Activated CD4-positive, alpha-beta memory T cell treated with anti-CD3 and anti-CD28 coated beads, Interleukin-2, amount 10 ng/mL, durations not matched to agents 7 days and 5 days (primary cell): ENCODE measurements around the gene PLCB2. TPM values are rescaled to one million over a fixed set of nuclear protein-coding genes. Genes with fewer than 3 reads are reported as not detected.

ENCODE experiments used
- CTCF ChIA-PET: fragments of 350-600 bp; sonication (Branson Sonifier 250); formaldehyde crosslinking; loops from one replicate; lab custom pipeline; 2021; ENCODE audit warnings: antibody characterized with exemption, inconsistent platforms; lab: Charles Lee
- POLR2A ChIA-PET: fragments of 350-600 bp; sonication (Branson Sonifier 250); formaldehyde crosslinking; loops from one replicate; lab custom pipeline; 2021; ENCODE audit warnings: antibody characterized with exemption; lab: Charles Lee
- DNase-seq: peaks from one replicate; pipeline ENCODE4 v3.0.0-alpha.2; 2020
- H3K27ac Mint-ChIP-seq: one replicate; pipeline ENCODE4 v1.8.0; 2021; ENCODE audit warnings: mild to moderate bottlenecking, mixed read lengths
- H3K27me3 Mint-ChIP-seq: one replicate; pipeline ENCODE4 v1.8.0; 2021; ENCODE audit warnings: mixed read lengths
- H3K36me3 Mint-ChIP-seq: one replicate; pipeline ENCODE4 v1.8.0; 2021; ENCODE audit warnings: low read depth, mixed read lengths
- H3K4me1 Mint-ChIP-seq: one replicate; pipeline ENCODE4 v1.8.0; 2021; ENCODE audit warnings: mixed read lengths
- H3K4me3 Mint-ChIP-seq: one replicate; pipeline ENCODE4 v1.8.0; 2021; ENCODE audit warnings: mild to moderate bottlenecking, mixed read lengths
- H3K9me3 Mint-ChIP-seq: one replicate; pipeline ENCODE4 v1.8.0; 2021; ENCODE audit warnings: mixed read lengths
- total RNA-seq, 2 experiments: library from RNA; stranded (reverse); gene quantifications; one replicate each; pipeline ENCODE4 v1.2.3, GENCODE V29; 2021

Gene PLCB2
- total RNA-seq, 2 experiments from 2014 or later = 140 TPM

DNA sequence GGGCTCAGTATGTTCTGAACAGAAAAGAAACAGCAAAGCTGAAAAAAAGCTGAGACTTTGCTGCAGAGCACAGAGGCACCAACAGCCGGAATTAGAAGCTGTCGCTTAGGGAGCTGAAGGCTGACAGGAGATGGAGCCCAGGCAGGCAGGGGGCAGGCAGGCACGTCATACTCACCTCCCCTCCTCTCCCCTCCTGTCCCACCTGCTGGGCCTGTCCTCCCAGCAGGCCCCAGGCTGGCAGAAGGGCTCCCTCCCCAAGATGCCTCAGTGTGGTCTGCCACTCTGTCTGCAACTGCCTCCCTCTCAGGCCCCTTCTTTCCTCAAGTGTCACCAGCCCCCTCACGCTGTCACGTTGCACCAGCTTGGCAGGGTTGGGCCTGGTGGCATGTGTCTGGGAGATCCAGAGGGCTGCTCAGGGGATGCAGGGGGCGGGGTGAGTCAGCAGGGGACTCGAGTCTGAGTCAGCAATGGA lies 21.6 kb downstream of the PLCB2 start:
- Mint-ChIP-seq H3K4me1 (no peaks in the 10 kb centered on the region), H3K27ac (no peak overlapping the region), H3K4me3 (no peak overlapping the region), H3K27me3 (peaks cover 14% of the 10 kb centered on the region), H3K9me3 (no peaks in the 10 kb centered on the region), H3K36me3 (peaks cover 15% of the 10 kb centered on the region)
- CTCF ChIA-PET = interaction anchor here (1.2 to 7.0 kb wide), 3 partner anchors 11 to 52 kb away, joined by 4 to 52 read pairs (median 5); partner anchors contain the start of gene PLCB2
- DNase-seq = no peak
- POLR2A ChIA-PET = interaction anchor here (1.3 to 2.5 kb wide), 3 partner anchors 21 to 52 kb away, joined by 3 to 5 read pairs (median 4); partner anchors contain the start of gene PLCB2

GRCh38 chr15:40285554-40286011 lies 22.2 kb downstream of the PLCB2 start:
- peaks cover 15% of the 10 kb centered on the region for H3K36me3 Mint-ChIP-seq
- no peak overlapping the region for H3K4me3 Mint-ChIP-seq
- no peaks in the 10 kb centered on the region for H3K4me1 Mint-ChIP-seq
- ChIA-PET POLR2A (interaction anchor here (1.3 to 2.5 kb wide), 5 partner anchors 22 to 52 kb away, joined by 3 to 6 read pairs (median 4); partner anchors contain the start of gene PLCB2), CTCF (interaction anchor here (0.7 to 7.0 kb wide), 4 partner anchors 11 to 59 kb away, joined by 3 to 52 read pairs (median 4); partner anchors contain the start of gene PLCB2)
- H3K27me3 Mint-ChIP-seq = peaks cover 20% of the 10 kb centered on the region
- no peak for DNase-seq
- H3K9me3 Mint-ChIP-seq = no peaks in the 10 kb centered on the region
- no peak overlapping the region for H3K27ac Mint-ChIP-seq

GRCh38 chr15:40285151-40285550 lies 22.6 kb downstream of the PLCB2 start:
- CTCF ChIA-PET = interaction anchor here (0.7 to 7.0 kb wide), 4 partner anchors 10 to 59 kb away, joined by 3 to 52 read pairs (median 4); partner anchors contain the start of gene PLCB2
- Mint-ChIP-seq H3K27me3 (peaks cover 24% of the 10 kb centered on the region), H3K27ac (no peak overlapping the region), H3K36me3 (peaks cover 12% of the 10 kb centered on the region), H3K4me3 (no peak overlapping the region), H3K9me3 (no peaks in the 10 kb centered on the region), H3K4me1 (no peaks in the 10 kb centered on the region)
- POLR2A ChIA-PET = interaction anchor here (1.3 to 1.4 kb wide), 4 partner anchors 23 to 53 kb away, joined by 3 to 6 read pairs (median 4); partner anchors contain the start of gene PLCB2
- DNase-seq = no peak

DNA sequence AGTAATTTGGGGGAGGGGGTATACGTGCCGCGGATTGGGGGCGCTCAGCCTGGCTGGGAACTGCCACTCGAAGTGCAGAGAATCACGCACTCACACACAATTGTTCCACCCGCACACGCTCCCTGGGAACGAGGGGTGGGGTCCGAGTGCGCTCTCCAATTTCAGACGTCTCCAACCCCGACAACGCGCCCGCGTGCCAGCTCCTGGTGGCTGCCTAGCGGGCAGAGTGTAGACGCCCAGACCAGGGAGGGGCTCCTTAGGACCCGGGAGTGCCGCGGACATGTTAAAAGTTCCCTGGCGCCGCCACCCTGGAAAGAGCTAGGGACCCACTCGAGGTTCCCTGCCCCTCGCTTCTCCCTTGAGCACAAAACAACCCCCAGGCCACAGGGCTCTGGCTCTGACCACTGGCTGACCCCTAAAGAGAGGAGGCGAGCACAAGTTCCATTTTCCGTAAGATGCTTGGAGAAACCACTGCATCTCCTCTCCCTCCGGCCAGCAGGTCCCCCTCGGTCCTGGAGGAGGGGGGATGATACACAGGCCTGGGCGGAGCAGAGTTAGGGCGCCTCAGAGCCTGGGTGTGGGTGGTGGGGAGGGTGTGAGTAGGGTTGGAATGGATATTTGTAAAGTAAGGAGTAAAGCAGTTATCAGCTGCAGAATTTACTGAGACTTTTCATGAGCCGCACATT lies 24.0 kb downstream of the PLCB2 start:
- no peaks in the 10 kb centered on the region for H3K9me3 Mint-ChIP-seq
- ChIA-PET POLR2A (interaction anchor here (0.6 to 1.5 kb wide), 5 partner anchors 8 to 185 kb away, joined by 3 to 6 read pairs (median 3); partner anchors contain the start of gene PLCB2), CTCF (interaction anchor here (0.7 to 2.2 kb wide), 5 partner anchors 10 to 54 kb away, joined by 4 to 10 read pairs (median 5); partner anchors contain the start of genes INAFM2 and PLCB2)
- peaks cover 4% of the 10 kb centered on the region for H3K36me3 Mint-ChIP-seq
- H3K27ac Mint-ChIP-seq = no peak overlapping the region
- no peak for DNase-seq
- H3K4me3 Mint-ChIP-seq = no peak overlapping the region
- peaks cover 32% of the 10 kb centered on the region for H3K27me3 Mint-ChIP-seq
- H3K4me1 Mint-ChIP-seq = no peaks in the 10 kb centered on the region

- Mint-ChIP-seq H3K4me3 (peak within 1 kb of the TSS; percentile 51), H3K4me1 (no peaks in the 10 kb centered on the region), H3K36me3 (peaks cover 3% of the 10 kb centered on the region), H3K27me3 (peaks cover 40% of the 10 kb centered on the region), H3K27ac (no peak within 1 kb of the TSS), H3K9me3 (no peaks in the 10 kb centered on the region)
- peak; percentile 36 for DNase-seq
- ChIA-PET CTCF (interaction anchor here (0.7 to 2.2 kb wide), 7 partner anchors 9 to 55 kb away, joined by 3 to 10 read pairs (median 5); partner anchors contain the start of genes INAFM2 and PLCB2), POLR2A (interaction anchor here (0.6 to 1.5 kb wide), 6 partner anchors 9 to 184 kb away, joined by 3 to 6 read pairs (median 3); partner anchors contain the start of gene PLCB2)
Measured at GRCh38 chr15:40282869-40283614, 24.7 kb downstream of the PLCB2 start, which contains the start of gene ANKRD63. TSS of gene ANKRD63 (minus strand) at chr15:40283064. CDS start at chr15:40282586, 478 bp downstream.

GRCh38 chr15:40282147-40282868 lies 25.4 kb downstream of the PLCB2 start:
- POLR2A ChIA-PET = interaction anchor here (1.4 to 1.5 kb wide), 2 partner anchors 25 to 26 kb away, joined by 3 to 6 read pairs; partner anchors contain the start of gene PLCB2
- peaks cover 3% of the 10 kb centered on the region for H3K36me3 Mint-ChIP-seq
- no peaks in the 10 kb centered on the region for H3K9me3 Mint-ChIP-seq
- CTCF ChIA-PET = interaction anchor here (0.7 to 2.2 kb wide), 4 partner anchors 8 to 56 kb away, joined by 3 to 10 read pairs (median 4); no protein-coding TSS in a partner anchor
- peak; percentile 59 for DNase-seq
- peaks cover 1% of the 10 kb centered on the region for H3K4me1 Mint-ChIP-seq
- no peak overlapping the region for H3K27ac Mint-ChIP-seq
- peaks cover 45% of the 10 kb centered on the region for H3K27me3 Mint-ChIP-seq
- H3K4me3 Mint-ChIP-seq = peak overlapping the region; percentile 51

GRCh38 chr15:40281801-40282146 lies 26.0 kb downstream of the PLCB2 start:
- POLR2A ChIA-PET = no interaction called here
- DNase-seq = no peak
- CTCF ChIA-PET = no interaction called here
- H3K4me3 Mint-ChIP-seq = no peak overlapping the region
- H3K4me1 Mint-ChIP-seq = peaks cover 2% of the 10 kb centered on the region
- H3K36me3 Mint-ChIP-seq = peaks cover 3% of the 10 kb centered on the region
- peaks cover 47% of the 10 kb centered on the region for H3K27me3 Mint-ChIP-seq
- no peak overlapping the region for H3K27ac Mint-ChIP-seq
- H3K9me3 Mint-ChIP-seq = no peaks in the 10 kb centered on the region

- no peaks in the 10 kb centered on the region for H3K9me3 Mint-ChIP-seq
- POLR2A ChIA-PET = interaction anchor here (1.3 to 1.4 kb wide), 2 partner anchors 31 to 52 kb away, joined by 3 read pairs; no protein-coding TSS in a partner anchor
- CTCF ChIA-PET = interaction anchor here (1.0 to 10.3 kb wide), 7 partner anchors 28 to 141 kb away, joined by 3 to 262 read pairs (median 20); partner anchors contain the start of genes CCDC9B and PLCB2
- H3K4me3 Mint-ChIP-seq = peak overlapping the region; percentile 38
- no peak for DNase-seq
- H3K27ac Mint-ChIP-seq = no peak overlapping the region
- peaks cover 3% of the 10 kb centered on the region for H3K36me3 Mint-ChIP-seq
- peaks cover 2% of the 10 kb centered on the region for H3K4me1 Mint-ChIP-seq
- H3K27me3 Mint-ChIP-seq = peaks cover 51% of the 10 kb centered on the region
Measured at GRCh38 chr15:40281057-40281800, 26.5 kb downstream of the PLCB2 start.

DNA sequence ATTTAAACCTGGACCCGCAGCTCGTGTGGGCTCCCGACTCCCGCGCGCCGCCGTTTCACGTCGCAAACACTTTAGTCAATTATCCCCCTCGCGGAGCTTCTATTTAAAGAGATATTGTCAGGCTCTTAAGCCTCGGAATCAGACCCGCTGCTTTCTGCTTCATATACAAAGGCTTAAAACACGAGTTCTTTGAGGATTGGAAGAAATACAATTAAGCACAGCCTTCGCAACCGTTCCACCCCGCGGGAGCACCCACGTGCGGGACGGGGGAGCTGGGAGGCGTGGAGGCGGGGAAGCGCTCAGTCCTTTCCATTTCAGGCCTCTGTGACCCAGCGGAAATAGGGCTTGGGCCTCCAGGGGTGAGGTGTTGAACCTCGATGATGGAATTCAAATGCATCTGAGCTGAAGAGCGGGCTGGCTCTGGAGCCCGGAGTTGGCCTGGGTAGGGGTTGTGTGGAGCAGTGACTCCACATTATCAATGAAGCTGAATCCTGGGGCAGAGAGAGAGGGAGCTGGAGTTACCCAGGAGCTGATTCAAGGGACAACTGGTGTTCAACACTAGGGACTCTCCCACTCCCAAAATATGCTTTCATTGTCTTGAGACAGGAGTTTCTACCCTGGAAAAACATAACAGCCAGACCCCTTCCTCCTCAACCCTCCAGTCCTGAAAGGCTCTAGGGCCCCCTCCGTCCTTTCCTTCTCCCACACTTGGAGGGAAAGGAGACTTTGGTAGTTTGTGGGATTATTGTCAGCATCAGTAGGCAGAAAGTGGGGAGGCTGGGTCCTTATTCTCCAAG lies 27.3 kb downstream of the PLCB2 start:
- ChIA-PET POLR2A (interaction anchor here (0.7 to 1.4 kb wide), 3 partner anchors 28 to 53 kb away, joined by 3 read pairs; partner anchors contain the start of gene PLCB2), CTCF (interaction anchor here (0.6 to 10.3 kb wide), 12 partner anchors 13 to 229 kb away, joined by 3 to 262 read pairs (median 5); partner anchors contain the start of genes CCDC9B and PLCB2)
- H3K36me3 Mint-ChIP-seq = no peaks in the 10 kb centered on the region
- no peak overlapping the region for H3K4me3 Mint-ChIP-seq
- H3K27me3 Mint-ChIP-seq = peaks cover 51% of the 10 kb centered on the region
- H3K9me3 Mint-ChIP-seq = no peaks in the 10 kb centered on the region
- no peak for DNase-seq
- peaks cover 2% of the 10 kb centered on the region for H3K4me1 Mint-ChIP-seq
- no peak overlapping the region for H3K27ac Mint-ChIP-seq

- no peaks in the 10 kb centered on the region for H3K36me3 Mint-ChIP-seq
- peaks cover 51% of the 10 kb centered on the region for H3K27me3 Mint-ChIP-seq
- H3K27ac Mint-ChIP-seq = no peak overlapping the region
- peaks cover 3% of the 10 kb centered on the region for H3K4me1 Mint-ChIP-seq
- peak; percentile 71 for DNase-seq
- POLR2A ChIA-PET = interaction anchor here (0.7 to 1.9 kb wide), 8 partner anchors 10 to 232 kb away, joined by 3 to 8 read pairs (median 3); partner anchors contain the start of gene PLCB2
- H3K9me3 Mint-ChIP-seq = no peaks in the 10 kb centered on the region
- CTCF ChIA-PET = interaction anchor here (0.6 to 10.3 kb wide), 42 partner anchors 8 to 494 kb away, joined by 3 to 262 read pairs (median 4); partner anchors contain the start of genes CCDC9B, INAFM2, IVD and PLCB2
- no peak overlapping the region for H3K4me3 Mint-ChIP-seq
Measured at GRCh38 chr15:40279437-40280141, 28.1 kb downstream of the PLCB2 start.
